Activated naive CD4-positive, alpha-beta T cell treated with anti-CD3 and anti-CD28 coated beads, Interleukin-2, amount 50 U/mL, for 16 hours (primary cell): ENCODE measurements around the gene NECAB2.

Source experiments
- DNase-seq: peaks from one replicate; pipeline ENCODE4 v3.0.0-alpha.2; 2020

The NECAB2 gene

DNA sequence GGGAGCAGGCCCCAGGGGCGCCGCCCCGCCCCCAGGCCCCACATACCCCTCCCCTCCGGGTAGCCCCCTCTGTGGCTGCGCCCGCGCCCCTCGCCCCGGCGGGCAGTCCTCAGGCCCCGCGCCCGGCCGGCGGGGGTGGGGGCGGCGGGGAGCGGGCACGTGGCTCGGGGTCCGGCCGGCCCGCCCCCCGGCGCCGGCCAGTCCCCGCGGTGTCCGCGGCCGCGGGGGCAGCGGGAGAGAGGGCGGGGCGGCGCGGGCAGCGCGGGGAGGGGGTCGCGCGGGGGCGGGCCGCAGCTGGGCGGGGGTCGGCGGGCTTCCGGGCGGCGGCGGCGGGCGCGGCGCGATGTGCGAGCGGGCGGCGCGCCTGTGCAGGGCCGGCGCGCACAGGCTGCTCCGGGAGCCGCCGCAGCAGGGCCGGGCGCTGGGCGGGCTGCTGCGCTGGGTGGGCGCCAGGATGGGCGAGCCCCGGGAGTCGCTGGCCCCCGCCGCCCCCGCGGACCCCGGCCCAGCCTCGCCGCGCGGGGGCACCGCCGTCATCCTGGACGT lies 335 bp downstream of the NECAB2 start:
- DNase-seq: no peak

GRCh38 chr16:83968891-83969649 lies 1.0 kb downstream of the NECAB2 start:
- no peak for DNase-seq

DNA sequence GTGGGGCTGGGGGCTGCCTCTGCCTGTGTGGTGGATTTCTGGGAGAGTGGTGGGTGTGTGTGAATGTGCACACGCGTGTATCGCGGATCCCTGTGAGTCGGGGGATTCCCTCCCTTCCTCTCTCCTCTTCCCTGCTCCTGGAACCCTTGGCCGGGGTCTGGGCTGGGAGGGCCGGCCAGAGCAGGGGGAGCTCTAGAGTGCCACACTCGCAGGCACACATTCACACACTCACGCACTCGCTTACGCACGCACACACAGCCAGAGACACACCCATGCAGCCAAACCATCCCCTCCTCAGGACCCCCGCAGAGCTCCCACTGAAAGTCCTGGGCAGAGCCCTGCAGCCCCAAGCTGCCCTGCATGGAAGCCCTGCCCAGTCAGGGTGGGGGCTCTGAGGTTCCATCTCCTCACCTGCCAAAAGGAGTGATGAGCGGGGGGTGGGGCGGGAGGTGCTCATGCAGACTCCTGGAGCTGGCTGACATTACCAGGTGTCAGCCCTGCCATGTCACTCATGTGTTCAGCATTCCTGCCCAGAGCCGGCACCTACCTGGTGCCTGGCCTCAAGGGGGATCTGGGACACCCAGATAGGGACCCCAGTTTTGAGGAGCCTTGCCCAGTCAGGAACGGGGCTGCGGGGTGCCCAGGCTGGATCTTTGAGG lies 1.9 kb downstream of the NECAB2 start:
- DNase-seq: no peak

- DNase-seq: no peak
Observed at GRCh38 chr16:83970430-83970815, 2.4 kb downstream of the NECAB2 start.

GRCh38 chr16:83971165-83972130 lies 3.4 kb downstream of the NECAB2 start:
- DNase-seq: no peak

- no peak for DNase-seq
Observed at GRCh38 chr16:83972256-83973008, 4.4 kb downstream of the NECAB2 start.

DNA sequence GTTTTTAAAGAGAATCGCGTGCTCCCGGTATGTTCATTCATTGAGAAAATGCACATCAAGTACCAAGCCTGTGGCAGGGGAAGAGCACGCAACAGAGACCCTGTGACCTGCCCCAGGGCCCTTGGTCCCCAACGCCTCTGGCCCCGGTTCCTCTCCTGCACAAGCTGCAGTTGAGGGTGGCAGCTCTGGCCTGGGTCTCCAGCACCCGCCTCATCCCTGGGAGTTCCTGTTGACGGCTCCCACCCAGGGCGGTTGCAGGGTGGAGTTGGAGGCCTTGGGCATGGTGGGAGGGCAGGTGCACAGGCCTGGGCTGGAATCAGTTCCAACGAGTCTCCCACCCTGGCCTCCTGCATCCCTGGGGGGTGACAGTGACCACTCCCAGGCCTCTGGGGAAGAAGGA lies 5.0 kb downstream of the NECAB2 start:
- no peak for DNase-seq

- no peak for DNase-seq
Observed at GRCh38 chr16:83973581-83974385, 5.7 kb downstream of the NECAB2 start.

GRCh38 chr16:83974475-83974874 lies 6.4 kb downstream of the NECAB2 start:
- no peak for DNase-seq

DNA sequence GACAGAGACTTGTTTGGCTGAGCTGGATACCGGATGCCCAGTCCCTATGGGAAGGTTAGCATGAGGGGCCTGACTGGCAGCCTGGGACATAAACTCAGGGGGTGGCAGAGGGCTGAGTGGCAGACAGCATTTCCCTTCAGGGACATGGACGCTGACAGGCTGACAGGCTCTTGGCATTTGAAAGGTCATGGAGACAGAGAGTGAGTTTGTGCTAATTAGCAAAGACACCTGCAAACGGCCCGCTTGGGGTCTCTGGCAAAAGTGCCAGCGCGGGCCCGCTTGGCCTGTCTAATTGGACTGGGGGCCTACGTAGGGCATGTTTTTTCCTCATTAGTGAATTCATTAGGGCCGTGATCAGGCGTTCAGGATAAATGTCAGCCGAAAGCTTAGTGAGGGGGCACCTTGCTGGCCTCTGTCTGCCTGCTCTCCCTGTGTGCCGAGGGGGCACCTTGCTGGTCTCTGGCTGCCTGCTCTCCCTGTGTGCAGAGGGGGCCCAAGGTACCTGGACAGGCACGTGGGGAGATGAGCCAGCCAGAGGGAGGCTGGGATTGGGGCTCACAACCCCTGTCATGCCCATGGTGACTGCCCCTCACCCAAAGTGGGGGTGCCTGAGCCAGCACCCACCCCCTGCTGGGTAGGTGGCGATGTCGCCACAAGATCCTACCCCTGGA lies 7.7 kb downstream of the NECAB2 start:
- no peak for DNase-seq

DNA sequence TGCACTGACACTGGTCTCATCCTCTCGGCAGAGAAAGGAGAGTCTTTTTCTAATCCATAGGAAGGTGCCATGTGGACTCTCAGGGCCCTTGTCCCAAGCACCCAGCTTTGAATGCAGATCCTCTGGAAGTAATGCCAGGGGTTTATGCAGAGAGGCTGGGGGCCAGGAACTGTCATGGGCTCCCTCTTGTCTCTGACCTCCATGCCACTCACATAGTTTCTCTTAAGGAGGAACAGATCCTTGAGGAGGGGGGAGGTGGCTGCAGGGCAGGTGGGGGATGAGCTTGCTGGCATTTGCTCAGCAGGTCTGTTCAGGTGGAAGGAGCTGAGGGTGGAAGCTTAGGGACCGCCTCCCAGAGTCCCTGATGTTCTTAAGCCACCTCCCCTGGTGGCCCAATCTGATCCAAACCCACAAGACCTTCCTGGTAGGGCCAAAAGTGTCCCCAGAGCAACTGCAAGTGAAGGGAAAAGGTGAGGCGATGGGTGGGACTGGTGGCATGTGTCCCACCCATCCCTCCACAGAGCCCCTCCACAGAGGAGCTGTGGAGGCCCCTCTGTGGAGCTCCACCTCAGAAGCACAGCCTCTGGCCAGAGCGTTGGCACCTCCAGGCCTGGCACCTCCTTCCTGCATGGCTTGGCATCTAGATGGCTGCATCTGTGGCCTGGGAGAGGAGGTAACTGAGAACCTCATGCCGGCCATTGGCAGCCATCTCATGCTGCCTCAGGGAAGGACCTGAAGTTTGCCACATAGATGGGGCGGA lies 9.2 kb downstream of the NECAB2 start:
- no peak for DNase-seq

- DNase-seq: no peak
Observed at GRCh38 chr16:83978401-83978904, 10.4 kb downstream of the NECAB2 start.

GRCh38 chr16:83979441-83979840 lies 11.4 kb downstream of the NECAB2 start:
- DNase-seq: no peak

DNA sequence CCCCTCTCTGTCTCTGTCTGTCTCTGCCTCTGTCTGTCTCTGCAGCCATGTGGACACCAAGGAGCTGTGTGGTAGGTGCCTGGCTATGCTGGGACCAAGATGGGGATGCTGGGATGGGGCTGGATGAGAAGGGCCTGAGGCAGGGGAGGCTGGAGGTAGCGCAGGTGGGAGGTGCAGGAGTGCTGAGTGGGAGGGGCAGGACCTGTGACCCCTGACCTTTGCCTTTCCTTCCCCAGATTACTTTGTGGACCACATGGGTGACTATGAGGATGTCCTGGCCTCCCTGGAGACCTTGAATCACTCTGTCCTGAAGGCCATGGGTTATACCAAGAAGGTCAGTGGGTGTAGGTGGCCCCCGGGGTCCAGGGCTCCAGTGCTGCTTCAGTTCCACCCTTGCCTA lies 12.8 kb downstream of the NECAB2 start:
- DNase-seq: no peak

DNA sequence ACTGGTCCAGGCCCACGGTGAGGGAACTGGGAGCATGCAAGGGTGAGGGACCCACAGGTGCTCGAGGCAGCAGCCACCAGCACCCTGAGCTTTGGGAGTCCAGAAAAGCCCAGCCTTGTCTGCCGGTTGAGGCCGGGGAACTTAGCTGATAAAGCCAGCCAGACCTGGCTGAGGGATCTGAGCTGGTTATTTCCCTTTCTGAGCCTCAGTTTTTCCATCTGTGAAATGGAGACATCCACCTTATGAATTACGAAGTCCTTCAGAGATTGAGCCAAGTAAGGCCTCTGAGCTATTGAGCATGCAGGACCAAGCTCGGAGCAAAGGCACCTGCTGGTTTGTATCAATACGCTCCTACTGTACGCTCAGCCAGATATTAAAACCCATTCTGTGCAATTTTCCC lies 13.8 kb downstream of the NECAB2 start:
- DNase-seq: no peak

DNA sequence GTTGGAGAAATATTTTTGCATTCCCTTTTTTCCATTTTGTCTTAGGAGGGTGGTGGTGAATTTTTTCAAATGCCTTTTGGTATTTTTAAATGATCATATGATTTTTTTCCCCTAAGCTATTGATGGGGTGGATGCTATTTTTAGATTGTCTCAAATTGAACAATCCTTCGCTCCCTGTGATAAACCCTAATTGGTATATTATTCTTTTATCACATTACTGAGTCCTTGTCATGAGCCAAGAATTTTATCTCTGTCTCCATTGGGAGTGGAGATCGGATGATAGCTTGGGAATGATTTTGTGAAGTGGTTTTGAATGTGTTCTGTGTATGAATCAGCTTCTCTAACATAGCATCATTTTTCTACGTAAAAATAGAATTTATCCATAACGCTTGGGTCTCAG lies 15.4 kb downstream of the NECAB2 start:
- DNase-seq: no peak

GRCh38 chr16:83989300-83989699 lies 21.3 kb downstream of the NECAB2 start:
- no peak for DNase-seq

DNA sequence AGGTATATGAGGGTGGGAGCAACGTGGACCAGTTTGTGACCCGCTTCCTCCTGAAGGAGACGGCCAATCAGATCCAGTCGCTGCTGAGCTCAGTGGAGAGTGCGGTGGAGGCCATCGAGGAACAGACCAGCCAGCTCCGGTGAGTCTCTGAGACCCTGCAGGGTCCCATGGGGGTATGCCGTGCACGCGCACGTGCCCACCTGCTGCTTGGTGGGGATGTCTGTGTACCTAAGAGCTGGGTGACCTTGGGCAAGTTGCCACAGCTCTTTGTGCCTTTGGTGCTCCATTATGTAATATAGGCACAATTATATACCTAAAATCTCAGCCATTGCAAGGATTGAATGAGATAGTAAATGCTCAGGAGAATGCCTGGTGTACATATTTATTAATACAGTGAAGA lies 22.4 kb downstream of the NECAB2 start:
- no peak for DNase-seq

DNA sequence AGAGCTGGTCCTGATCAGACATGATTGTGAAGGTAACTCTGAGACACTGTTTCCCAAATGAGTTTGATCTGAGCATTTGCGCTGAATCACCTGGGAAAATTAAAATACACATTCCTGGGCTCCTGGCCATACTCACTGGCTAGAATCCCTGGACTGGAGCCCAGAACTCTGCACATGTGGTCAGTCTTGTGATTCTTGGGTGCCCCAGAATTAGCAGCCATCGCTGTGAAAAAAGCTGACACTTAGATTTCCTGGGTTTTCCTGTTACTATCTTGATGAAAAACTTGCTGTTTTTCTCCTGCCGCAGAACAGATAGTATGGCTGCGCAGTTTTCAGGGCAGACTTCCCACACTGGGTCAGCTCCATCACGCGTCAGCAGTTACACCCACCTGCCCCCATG lies 24.6 kb downstream of the NECAB2 start:
- no peak for DNase-seq

- no peak for DNase-seq
Observed at GRCh38 chr16:83994087-83994486, 26.0 kb downstream of the NECAB2 start.
